GM12872 (cell line): ENCODE data around the gene SLC25A33.

Experiments used
- CTCF ChIP-seq: IDR thresholded peaks from 3 replicates; pipeline ENCODE4 v1.5.1; 2011; ENCODE audit warnings: low read depth, mild to moderate bottlenecking, low read length, moderate library complexity; ENCODE audit not compliant: insufficient read depth

The SLC25A33 gene

GRCh38 chr1:9530320-9530719, 8.9 kb upstream of the SLC25A33 start:
- TF ChIP-seq CTCF, result no peak

- no peak for TF ChIP-seq CTCF
These were observed 4.3 kb upstream of the SLC25A33 start for GRCh38 chr1:9534953-9535352.

DNA sequence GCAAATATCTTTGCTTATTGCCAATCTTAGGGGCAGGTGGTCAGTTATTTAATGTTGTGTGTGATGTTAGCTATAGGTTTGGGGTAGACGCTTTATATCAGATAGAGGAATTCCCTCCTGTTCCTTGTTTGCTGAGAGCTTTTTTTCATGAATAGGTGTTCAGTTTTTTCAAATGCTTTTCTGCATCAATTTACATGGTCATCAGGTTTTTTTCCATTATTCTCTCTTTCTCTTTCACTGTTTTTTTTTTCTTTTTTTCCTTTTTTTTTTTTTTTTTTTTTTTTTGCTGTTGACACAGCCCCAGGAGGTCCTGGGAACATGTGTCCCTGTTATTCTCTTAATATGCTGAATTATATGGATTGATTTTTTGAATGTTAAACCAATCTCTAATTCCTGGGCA, 3.0 kb upstream of the SLC25A33 start:
- no peak for TF ChIP-seq CTCF

- no peak for TF ChIP-seq CTCF
These were observed 1.2 kb upstream of the SLC25A33 start for GRCh38 chr1:9537863-9538668.

DNA sequence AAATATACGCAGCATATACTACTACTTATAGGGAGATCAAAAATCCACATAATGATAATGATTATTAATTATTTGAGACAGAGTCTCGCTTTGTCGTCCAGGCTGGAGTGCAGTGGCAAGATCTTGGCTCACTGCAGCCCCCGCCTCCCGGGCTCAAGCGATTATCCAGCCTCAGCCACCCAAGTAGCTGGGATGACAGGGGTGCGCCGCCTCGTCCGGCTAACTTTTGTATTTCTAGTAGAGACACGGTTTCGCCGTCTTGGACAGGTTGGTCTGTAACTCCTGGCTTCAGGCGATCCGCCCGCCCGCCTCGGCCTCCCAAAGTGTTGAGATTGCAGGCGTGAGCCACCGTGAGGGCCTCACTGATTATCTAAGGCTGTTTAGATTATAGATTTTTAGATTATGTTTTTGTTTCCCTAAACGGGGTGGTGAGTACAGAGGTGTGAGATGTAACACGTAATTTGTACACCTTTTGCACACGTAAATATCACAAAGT, 548 bp upstream of the SLC25A33 start:
- no peak for TF ChIP-seq CTCF

DNA sequence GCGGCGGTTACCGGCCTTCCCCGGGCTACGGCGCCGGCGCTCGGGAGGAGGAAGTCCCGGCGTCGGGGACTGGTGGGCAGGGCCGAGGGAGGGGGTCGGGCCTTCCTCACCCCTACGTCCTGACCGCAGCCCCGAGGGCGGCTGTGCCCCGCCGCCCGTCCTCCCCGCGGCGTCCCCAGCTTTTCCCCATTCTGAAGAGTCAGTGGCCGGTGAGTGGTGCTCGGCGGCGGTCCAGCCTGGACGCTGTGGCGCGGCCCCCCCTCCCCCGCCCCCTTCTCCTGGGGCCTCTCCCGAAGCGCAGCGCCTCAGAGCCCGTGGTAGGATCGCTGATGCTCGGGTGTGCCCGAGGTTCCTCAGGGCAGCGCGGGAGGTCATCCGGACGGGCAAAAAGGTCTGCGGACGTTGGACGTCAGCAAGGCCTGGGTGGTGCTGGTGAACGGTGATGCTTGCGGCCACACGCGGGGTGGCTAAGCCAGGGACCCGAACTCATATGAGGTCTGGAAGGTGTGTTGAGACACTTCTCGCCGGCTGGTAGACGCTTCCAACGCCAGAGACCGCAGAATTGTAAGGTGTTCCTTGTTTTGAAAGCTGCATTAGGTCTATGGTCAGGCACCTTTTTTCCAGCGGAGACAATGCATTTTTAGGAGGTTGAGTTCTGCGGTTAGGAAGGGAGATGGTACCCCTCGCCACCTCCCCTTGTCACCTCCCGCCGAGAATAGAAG, 725 bp downstream of the SLC25A33 start:
- no peak for TF ChIP-seq CTCF

GRCh38 chr1:9542430-9542829, 3.2 kb downstream of the SLC25A33 start:
- TF ChIP-seq CTCF, result no peak
